Heart left ventricle (tissue), 16 donors: ENCODE measurements around the gene SLC4A4. TPM values are rescaled to one million over a fixed set of nuclear protein-coding genes. Genes with fewer than 3 reads are reported as not detected.

Source experiments
- ATAC-seq, 4 donors: fragments of 200-7000 bp; cut with Tn5 transposase; one replicate each; pipeline ENCODE4 v1.9.1; 2020 to 2022; ENCODE audit warnings: moderate library complexity in 4 of 4, mild to moderate bottlenecking in 3 of 4, moderate number of reproducible peaks in 1 of 4
- DNase-seq, 5 donors: peaks; one replicate each; pipeline ENCODE4 v3.0.0-alpha.2; 2020
- H3K27ac ChIP-seq, 12 donors: fragments of 200-600 bp; sonication (generic) in 4 of 12; one replicate each; pipeline versions ENCODE4 v1.5.0 to v1.8.0; 2016 to 2022; ENCODE audit warnings: mild to moderate bottlenecking in 2 of 12
- H3K27me3 ChIP-seq, 9 donors: fragments of 200-600 bp; sonication (generic) in 2 of 9; one replicate each; pipeline versions ENCODE4 v1.5.1 to v1.8.0; 2016 to 2022; ENCODE audit warnings: mild to moderate bottlenecking in 3 of 9
- H3K36me3 ChIP-seq, 9 donors: fragments of 200-600 bp; sonication (generic) in 2 of 9; one replicate each; pipeline versions ENCODE4 v1.5.0 to v1.8.0; 2018 to 2022; ENCODE audit warnings: mild to moderate bottlenecking in 2 of 9
- H3K4me1 ChIP-seq, 12 donors: fragments of 200-600 bp; sonication (generic) in 4 of 12; one replicate each; pipeline versions ENCODE4 v1.5.0 to v1.8.0; 2016 to 2022; ENCODE audit warnings: mild to moderate bottlenecking in 3 of 12
- H3K4me3 ChIP-seq, 12 donors: fragments of 200-600 bp; sonication (generic) in 4 of 12; one replicate each; pipeline versions ENCODE4 v1.5.0 to v1.8.0; 2017 to 2022; ENCODE audit warnings: mild to moderate bottlenecking in 9 of 12, moderate library complexity in 4 of 12
- H3K9me3 ChIP-seq, 12 donors: fragments of 200-600 bp; sonication (generic) in 4 of 12; one replicate each; pipeline versions ENCODE4 v1.5.0 to v1.8.0; 2016 to 2022; ENCODE audit warnings: mild to moderate bottlenecking in 1 of 12
- POLR2A ChIP-seq, 2 donors: fragments of 450-650 bp; IDR thresholded peaks; one replicate each; pipeline ENCODE4 v1.6.1; 2017; ENCODE audit warnings: antibody characterized with exemption in 2 of 2, mild to moderate bottlenecking in 2 of 2, moderate library complexity in 2 of 2
- WGBS, 4 donors: extraction: QIAGEN DNeasy Blood & Tissue Kit in 2 of 4; methylation state at CpG; one replicate each; pipeline versions ENCODE4 v1.1.5 to v1.1.7; 2013 to 2018; 5-methylcytosine and 5-hydroxymethylcytosine counted together
- intact Hi-C, 10 donors: fragments of 100-400 bp; cut with DNase I; formaldehyde crosslinking; loops; one replicate each; pipeline versions ENCODE4 v1.11.1 to v1.14.2; 2022
- polyA plus RNA-seq, 2 donors: library from polyadenylated mRNA; stranded (reverse); fragments of 200-250 nt; gene quantifications; one replicate each; pipeline ENCODE4 v1.2.3, GENCODE V29; 2013
- total RNA-seq, 9 donors: library from RNA; depleted of rRNA in 2 of 9; stranded (reverse); fragments of >200 nt in 2 of 9; fragmentation: NEBNext Ultra II Directional in 3 of 9; extraction: Animal tissue kit (Norgen Biotek cat#: 25700) in 3 of 9; gene quantifications; one replicate each; pipeline versions ENCODE4 v1.1.0 to v1.2.4, GENCODE V29; 2016 to 2023
- TF ChIP-seq, protein P1 (sequence below), 12 donors: fragments of 200-600 bp; sonication (generic) in 4 of 12; IDR thresholded peaks; one replicate each; pipeline versions ENCODE4 v1.5.0 to v1.8.0; 2018 to 2022; ENCODE audit warnings: antibody characterized with exemption in 12 of 12, mild to moderate bottlenecking in 5 of 12
- donor health status: ischemic (EF 13 %, LVEDD 7.1; RV severe dilation, severe dysfunction).
- donor health status: healthy with polysubstance abuse.
- donor health status: DM: no; HTN: yes; CAD: no.
- donor health status: DM: no; HTN: no; CAD: no.
- donor health status: ischemic (EF 25% LVEDD 6.9; RV normal size, moderate dysfunction).
- donor health status: ischemic (EF 25% LVEDD 5.7; RV mildly dilated, moderate dysfunction).
- donor health status: healthy.
- donor health status: DM: yes; HTN: yes; CAD: no.
- donor health status: ischemic (EF 35%, LVEDD 5.7; RV mildly dilated, moderate dysfunction).
- donor health status: nonischemic (EF 11% LVEDD 7.7; RV severe dilation, severe dysfunction).
- donor health status: DM: yes; HTN: yes; CAD: no.
- donor health status: PGD.
- donor health status: ischemic (EF 29% LVEDD 5.4; RV normal size, mild dysfunction).
- donor health status: nonischemic (EF 23%, LVEDD 6.1; RV moderate dilation, normal function).

The SLC4A4 gene
- total and polyA plus RNA-seq, 11 donors = 3.7 to 48.0 (median 17.9) TPM

DNA sequence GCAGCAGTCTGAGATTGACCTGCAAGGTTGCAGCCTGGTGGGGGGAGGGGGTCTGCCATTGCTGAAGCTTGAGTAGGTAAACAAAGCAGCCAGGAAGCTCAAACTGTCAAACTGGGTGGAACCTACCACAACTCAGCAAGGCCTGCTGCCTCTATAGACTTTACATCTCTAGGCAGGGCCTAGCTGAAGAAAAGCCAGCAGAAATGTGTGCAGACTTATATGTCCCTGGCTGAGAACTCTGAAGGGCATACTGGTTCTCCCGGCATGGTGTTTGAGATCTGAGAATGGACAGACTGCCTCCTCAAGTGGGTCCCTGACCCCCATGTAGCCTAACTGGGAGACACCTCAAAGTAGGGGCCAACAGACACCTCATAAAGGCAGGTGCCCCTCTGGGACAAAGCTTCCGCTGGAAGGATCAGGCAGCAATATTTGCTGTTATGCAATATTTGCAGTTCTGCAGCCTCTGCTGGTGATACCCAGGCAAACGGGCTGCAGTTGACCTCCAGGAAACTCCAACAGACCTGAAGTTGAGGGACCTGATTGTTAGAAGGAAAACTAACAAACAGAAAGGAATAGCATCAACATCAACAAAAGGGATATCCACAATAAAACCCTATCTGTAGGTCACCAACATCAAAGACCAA lies 277.5 kb downstream of the SLC4A4 start:
- WGBS, 4 donors = 76 to 85% (median 79%) methylated on average over 2 to 3 of the region's 3 CpGs
- TF ChIP-seq, protein P1, sequence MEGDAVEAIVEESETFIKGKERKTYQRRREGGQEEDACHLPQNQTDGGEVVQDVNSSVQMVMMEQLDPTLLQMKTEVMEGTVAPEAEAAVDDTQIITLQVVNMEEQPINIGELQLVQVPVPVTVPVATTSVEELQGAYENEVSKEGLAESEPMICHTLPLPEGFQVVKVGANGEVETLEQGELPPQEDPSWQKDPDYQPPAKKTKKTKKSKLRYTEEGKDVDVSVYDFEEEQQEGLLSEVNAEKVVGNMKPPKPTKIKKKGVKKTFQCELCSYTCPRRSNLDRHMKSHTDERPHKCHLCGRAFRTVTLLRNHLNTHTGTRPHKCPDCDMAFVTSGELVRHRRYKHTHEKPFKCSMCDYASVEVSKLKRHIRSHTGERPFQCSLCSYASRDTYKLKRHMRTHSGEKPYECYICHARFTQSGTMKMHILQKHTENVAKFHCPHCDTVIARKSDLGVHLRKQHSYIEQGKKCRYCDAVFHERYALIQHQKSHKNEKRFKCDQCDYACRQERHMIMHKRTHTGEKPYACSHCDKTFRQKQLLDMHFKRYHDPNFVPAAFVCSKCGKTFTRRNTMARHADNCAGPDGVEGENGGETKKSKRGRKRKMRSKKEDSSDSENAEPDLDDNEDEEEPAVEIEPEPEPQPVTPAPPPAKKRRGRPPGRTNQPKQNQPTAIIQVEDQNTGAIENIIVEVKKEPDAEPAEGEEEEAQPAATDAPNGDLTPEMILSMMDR (IDR thresholded peaks at IDR 0.05) = no peak
- no peak for TF ChIP-seq POLR2A (IDR thresholded peaks at IDR 0.05)

More for the DNA sequence above, 277.5 kb downstream of the SLC4A4 start:
- Histone ChIP-seq H3K9me3 (peaks cover 0 to 21% (median 2%) of the 10 kb centered on the region in 12 donors), H3K27ac (no peak overlapping the region), H3K36me3 (no peaks in the 10 kb centered on the region), H3K4me1 (no peaks in the 10 kb centered on the region), H3K4me3 (no peak overlapping the region), H3K27me3 (no peaks in the 10 kb centered on the region)
- ATAC-seq (no peak), DNase-seq (no peak)
- intact Hi-C loops = no loop called here
